Measurements from ENCODE around the gene MYL3.

MYL3 gene

GRCh38 chr3:46864061-46864881 lies 1.0 kb upstream of the MYL3 start:
- FAIRE-seq = no peak

DNA sequence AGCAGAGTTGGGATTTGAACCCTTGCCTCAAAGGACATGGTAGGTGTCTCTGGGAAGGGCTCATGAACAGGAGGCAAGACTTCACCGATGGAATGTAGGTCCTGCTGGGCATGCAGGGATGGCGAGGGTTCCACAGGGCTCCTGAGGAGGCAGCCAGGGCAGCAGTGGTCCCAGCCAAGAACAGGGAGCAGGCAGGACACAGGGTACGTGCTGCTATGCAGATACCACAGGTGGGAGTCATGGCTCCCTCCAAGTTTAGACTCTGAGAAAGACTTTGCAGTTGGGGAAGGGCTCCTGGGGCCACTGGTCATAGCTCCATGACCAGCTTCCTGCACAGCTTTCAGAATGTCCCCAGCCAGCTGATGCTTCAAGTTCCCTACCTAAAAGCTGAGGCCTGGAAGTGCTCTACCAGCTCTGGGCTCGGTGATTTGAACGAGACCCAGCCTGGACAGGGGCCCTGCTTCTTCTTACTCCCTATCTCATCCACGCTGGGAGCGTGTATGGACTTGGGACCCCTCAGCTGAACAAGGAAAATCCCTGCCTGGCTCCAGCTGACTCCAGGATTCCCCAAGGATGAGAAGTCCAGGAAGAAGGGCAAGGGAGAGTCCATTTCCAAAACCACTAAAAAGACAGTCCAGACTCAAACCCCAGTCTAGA lies 747 bp downstream of the MYL3 start:
- FAIRE-seq = no peak

- FAIRE-seq = no peak
These were observed 1.5 kb downstream of the MYL3 start for GRCh38 chr3:46861605-46862368.

- no peak for FAIRE-seq
These were observed 2.2 kb downstream of the MYL3 start for GRCh38 chr3:46860810-46861604.

GRCh38 chr3:46860017-46860809 lies 3.0 kb downstream of the MYL3 start:
- no peak for FAIRE-seq

DNA sequence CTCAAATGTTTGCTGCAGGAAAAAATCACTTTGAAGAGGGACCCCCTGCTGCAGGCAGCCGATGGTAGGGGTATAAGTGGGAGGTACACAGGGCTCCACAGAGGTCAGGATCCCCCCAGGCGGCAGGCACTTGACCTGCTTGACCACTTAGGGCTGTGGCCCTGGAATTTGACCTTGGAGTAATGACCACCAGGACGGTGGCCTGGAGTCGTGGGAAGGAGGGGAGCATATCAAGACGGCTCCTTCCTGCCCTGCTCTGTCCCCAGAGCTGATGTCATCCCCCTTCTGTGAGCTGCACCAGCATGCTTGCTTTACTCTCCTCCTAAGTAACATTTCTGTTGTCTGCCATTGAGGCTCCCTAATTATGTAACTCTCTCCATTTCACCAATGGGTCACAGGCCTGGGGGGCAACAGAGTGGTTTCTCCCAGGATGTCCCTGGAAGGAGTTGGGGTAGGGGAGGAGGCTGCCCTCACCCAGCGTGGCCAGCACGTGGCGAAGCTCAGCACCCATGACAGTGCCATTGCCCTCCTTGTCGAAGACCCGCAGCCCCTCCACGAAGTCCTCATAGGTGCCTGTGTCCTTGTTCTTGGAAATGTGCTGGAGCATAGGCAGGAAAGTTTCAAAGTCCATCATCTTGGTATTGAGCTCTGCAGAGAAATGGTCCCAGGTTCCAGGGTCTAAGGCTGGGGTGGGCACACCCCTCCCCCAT lies 4.1 kb downstream of the MYL3 start:
- no peak for FAIRE-seq

DNA sequence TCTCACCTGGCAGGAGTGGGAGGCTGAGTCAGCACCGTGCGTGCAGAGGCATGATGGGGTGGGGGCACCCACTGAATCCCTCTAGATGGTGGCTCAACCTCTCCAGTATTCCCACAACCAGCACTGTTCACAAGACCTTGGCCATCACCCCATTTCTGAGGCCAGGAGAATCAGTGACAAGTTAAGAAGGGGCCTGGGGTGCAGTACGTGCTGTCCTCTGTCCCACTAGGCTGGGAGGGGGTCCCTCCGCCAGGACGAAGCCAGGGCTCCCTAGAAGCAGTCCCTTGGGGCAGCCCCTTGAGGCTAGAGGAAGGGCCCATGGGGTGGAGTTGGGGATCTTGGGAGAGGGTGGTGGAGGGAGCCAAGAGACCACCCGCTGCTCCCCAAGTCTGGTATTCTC lies 4.8 kb downstream of the MYL3 start:
- FAIRE-seq = no peak

GRCh38 chr3:46857485-46858341 lies 5.5 kb downstream of the MYL3 start:
- FAIRE-seq = no peak

DNA sequence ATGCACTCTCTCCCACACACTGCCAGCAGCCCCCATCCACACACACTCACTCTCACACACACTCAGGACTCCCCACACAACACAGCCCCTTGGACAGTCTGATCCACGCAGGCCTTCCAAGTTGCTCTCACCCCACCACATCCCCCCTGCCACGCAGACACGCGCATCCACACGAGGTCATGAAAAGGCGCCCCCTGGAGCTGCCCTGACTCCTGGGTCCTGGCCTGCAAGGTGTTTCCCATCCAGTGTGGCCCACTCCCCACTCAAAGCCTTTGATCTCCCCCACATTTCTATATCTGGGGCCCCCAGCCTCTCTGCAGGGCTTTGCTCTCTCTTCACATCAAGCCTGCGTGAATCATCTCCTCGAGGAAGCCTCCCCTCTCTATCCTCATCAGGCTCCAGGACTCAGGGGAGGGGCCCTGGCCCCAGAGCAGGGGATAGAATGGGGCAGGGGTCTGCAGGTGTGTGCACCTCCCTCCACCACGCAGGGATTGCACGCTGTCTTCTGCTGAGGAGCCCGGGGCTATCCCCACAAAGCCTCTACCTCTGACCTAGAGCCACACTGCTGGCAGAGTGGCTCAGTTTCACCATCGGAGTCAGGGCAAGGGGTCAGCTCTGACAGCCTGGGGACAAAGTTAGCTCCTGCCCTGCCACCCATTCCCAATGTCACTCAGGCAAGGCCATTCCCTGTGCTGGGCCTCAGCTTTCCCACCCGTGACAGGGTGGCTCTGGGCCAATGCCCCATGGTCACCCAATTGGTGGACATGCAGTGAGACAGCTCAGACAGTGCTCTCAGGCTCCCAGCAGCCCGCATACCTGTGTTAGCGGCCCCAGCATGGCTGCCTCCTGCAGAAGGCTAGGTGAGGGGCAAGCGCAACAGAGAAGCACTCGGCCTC lies 6.4 kb downstream of the MYL3 start:
- FAIRE-seq = no peak

DNA sequence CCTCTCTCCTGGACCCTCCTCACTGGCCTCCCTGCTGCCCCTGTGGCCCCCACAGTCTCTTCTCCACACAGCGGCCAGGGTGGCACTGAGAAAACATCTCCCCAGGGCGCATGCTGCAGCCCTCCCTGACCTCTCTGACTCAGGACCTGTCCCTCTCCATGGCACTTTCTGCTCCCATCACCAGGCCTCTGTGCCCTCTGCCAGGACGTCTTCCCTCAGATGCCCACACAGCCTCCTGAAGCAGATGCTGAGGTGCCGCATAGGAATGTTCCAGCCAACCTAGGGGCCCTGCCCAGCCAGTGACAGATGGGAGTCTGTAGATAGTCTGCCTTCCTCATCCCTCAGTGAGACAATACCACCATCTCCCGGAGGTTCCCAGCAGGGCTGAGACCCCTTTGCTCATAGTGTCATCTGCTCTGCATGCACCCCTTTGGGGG lies 8.7 kb downstream of the MYL3 start:
- FAIRE-seq = no peak

DNA sequence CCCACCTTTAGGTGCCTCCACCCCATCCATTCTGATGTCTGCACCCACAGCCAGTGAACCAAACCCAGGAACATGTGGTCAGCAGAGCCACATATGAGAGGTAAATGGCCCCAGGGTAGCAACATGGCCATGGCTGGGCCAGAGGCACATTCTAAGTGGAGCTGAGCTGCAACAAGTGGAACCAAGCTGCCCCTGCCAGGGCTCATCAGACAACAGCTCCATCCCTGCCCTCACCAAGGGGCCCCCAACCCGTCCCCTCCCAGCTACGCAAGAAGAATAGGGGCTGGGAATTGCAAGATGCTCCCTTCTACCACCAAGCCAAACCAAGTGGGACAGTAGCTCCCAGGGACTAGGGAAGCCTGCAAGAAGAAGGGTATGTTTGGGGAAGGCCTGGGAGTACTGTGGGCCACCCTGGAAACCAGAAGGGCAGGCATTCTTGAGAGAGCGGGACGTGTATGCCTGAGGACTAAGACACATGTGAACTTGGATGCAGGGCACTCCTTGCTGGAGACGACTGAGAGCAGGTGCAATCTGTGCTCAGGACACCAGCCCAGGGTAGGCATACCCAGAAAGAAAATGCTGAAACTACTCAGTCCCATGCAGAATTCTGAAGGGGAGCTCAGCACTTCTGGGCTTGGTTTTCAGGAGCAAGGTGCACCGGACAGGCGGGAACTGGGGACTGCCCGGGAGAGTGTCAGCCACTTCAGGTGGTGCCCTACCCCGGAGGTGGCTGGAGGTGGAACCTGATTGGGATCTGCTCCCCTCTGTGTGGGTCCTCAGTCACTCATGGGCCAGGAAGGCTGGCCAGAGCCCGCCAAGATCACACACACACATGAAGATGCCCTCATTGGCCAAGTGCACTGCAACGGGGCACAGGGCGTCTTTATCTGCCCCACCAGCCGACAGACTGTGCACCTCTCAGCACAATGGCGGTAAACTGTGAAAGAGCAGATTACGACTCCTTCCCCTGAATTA lies 9.5 kb downstream of the MYL3 start:
- FAIRE-seq = no peak

DNA sequence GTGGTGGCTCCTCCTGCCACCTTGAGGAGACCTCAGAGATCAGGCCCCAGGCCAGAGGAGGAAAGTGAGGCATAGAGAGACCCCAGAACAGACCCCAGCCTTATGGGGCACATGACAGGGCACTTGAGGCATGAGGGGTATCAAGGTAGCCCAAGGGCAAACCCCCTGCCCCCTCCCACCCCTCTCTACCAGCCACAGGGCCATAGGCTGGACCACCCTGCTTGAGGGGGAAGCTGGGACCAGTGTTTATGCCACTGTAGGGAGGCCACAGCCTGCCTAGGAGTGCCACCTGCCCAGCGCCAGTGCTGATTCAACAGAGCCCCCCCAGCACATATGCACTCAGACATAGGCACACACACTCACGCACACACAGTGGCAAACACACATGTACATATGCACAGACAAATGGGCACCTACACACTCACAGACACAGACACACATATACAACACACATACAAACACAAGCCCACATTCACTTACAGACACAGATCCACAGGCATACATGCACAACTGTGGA lies 10.3 kb downstream of the MYL3 start:
- no peak for FAIRE-seq

GRCh38 chr3:46852334-46852720 lies 10.9 kb downstream of the MYL3 start:
- no peak for FAIRE-seq

GRCh38 chr3:46851364-46852333 lies 11.6 kb downstream of the MYL3 start:
- no peak for FAIRE-seq

- no peak for FAIRE-seq
These were observed 12.8 kb downstream of the MYL3 start for GRCh38 chr3:46850468-46850779.

GRCh38 chr3:46849686-46850467 lies 13.4 kb downstream of the MYL3 start:
- no peak for FAIRE-seq
